ENCODE measurements around the gene GMIP.
A peak's percentile ranks its signal among the peaks of the same experiment; 100 is the strongest.

GMIP gene

GRCh38 chr19:19659646-19660245 is 16.3 kb upstream of the GMIP start:
- no peak for DNase-seq (ENCODE audit: insufficient read length, low spot score)
- no peak for FAIRE-seq

DNA sequence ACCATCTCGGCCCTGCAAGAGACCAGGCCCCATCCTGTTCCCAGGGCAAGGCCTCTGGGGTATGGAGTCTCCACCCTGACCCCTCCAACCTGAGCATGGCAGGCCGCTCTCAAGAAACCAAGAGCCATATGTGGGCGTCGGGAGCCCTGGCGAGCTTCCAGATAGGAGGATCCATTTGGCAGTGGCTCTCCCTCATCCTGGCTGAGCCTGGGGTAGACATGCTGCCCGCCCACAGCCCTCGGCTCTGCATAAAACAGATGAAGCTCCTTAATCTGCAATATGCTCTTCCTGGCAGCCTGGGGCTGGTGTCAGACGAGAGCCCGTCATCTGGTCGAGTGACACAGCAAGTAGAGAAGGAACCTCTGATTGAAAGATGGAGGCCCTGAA is 13.9 kb upstream of the GMIP start:
- no peak for DNase-seq (ENCODE audit: insufficient read length, low spot score)
- FAIRE-seq: no peak

DNA sequence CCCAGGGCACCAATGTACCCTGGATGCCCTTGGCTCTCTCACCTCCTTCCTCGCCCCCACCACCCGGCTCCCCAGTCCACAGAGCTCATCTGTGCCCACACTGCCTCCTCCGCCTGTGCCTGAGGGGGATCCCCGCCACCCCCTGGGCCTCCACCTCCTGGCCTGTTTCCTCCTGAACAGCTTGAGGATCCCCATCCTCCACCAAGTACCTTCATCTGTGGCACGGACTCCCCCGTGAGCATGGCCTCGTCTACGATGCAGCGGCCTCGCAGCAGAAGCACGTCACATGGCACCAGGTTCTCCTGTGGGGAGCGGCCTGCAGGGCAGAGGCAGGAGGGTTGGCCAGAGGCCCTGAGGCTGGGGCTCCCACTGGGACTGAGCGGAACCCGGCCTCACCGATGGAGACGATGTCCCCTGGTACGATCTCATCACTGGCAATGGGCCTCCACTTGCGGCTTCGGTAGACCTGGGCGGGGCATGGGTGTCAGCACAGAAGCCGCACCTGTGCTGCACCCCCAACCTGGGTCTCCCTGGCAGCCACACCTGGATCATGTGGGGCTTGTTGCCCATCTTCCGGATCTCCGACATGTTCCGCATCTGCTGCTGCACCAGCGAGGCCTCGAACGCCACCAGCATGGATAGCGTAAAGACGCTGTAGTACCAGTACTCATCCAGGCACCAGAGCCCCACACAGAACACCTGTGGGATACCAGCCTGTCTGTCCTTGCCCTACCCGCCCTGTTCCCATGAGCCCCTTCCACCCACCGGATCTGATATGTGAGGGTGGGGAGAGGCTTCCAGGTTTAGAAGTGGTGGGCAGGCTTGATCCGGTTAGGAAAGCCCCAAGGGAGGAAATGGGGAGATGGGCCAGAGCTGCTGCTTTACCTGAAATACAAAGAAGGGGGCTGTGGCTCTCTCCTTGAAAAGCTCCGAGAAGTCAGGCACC is 13.3 kb upstream of the GMIP start:
- FAIRE-seq: peak; percentile 52
- no peak for DNase-seq (ENCODE audit: insufficient read length, low spot score)

GRCh38 chr19:19655641-19656343 is 12.3 kb upstream of the GMIP start:
- FAIRE-seq (no peak), DNase-seq (ENCODE audit: insufficient read length, low spot score) (no peak)

GRCh38 chr19:19655051-19655594 is 11.7 kb upstream of the GMIP start:
- FAIRE-seq: no peak
- DNase-seq (ENCODE audit: insufficient read length, low spot score): no peak

- DNase-seq (ENCODE audit: insufficient read length, low spot score): no peak
- FAIRE-seq: no peak
Observed at GRCh38 chr19:19654441-19654840, 11.0 kb upstream of the GMIP start.

GRCh38 chr19:19653597-19654147 is 10.2 kb upstream of the GMIP start:
- DNase-seq (ENCODE audit: insufficient read length, low spot score) (no peak), FAIRE-seq (no peak)

DNA sequence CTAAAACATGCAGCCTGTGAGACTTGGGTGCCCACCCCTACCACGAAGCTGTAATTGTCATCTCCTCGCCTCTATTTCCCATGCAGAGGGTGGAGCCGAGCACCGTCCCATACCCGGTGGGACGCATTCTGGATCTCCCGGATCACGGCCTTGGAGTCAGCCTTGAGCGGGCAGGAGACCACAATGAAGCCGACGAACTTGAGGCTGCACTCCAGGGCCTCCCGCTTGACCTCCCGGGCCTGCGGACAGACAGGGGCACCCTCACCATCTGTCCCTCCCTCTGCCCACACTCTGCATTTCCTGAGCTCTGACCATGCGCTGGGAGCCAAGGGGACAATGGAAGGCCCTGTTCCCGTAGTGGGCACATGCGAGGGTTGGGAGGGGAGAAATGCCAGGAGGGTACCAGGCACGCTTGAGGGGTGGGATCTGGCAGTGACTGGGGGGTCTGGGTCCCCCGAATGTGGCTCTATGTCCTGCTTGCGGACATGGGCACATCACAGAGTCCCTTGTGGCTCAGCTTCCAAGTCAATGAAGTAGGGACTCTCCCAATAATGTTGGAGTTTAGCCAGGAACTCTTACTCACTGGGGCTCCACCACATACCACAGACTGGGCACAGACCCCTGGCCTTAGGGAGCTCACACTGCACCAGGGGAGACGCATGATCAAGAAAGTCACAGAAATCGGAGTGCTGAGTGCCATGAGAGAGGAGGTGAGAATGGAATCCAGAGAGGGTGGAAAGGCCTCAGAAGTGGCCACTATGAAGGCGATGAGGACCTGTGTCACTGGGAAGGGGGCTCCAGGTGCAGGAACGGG is 9.2 kb upstream of the GMIP start:
- no peak for FAIRE-seq

DNA sequence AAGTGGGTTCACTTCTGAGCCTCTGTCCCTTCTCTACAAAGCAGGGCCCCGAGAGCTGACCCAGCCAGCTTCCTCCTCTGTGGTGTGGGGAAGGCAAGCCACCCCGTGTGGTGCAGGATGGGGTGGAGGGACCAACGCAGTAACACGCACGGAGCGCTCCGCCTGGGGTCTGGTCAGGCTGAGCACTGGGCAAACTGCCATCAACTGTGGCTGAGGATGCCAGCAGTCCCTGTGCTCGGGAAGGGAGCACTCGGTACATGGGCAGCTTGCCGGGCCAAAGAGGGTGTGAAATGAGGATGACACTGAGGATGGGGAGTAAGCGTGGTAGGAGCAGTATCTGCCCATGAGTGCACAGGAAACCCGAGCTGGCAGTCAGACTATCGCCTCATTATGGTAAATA is 7.6 kb upstream of the GMIP start:
- DNase-seq (ENCODE audit: insufficient read length, low spot score): no peak
- no peak for FAIRE-seq

More for the DNA sequence above, 9.2 kb upstream of the GMIP start:
- DNase-seq (ENCODE audit: insufficient read length, low spot score): no peak

DNA sequence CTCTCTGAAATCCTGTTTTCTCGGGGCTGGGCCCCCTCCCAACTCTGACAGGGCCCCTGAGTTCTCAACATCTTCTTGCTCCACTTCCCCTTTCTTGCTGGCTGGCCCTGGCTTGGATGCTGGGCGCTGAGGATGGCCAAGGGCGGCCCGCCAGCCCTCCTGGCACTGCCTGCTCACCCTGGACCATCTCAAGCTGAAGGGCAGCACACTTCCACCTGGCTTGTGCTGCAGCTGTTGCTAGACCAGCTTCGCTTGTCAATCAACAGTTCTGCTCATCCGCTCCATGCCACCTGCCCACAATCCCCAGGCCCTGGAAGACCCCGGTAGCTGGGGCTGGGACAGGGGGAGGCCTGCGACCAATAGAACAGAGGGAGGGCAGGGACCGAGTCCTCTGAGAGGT is 6.9 kb upstream of the GMIP start:
- no peak for FAIRE-seq

GRCh38 chr19:19649580-19649995 is 6.1 kb upstream of the GMIP start:
- FAIRE-seq (no peak), DNase-seq (ENCODE audit: insufficient read length, low spot score) (no peak)

More for the DNA sequence above, 6.9 kb upstream of the GMIP start:
- no peak for DNase-seq (ENCODE audit: insufficient read length, low spot score)

DNA sequence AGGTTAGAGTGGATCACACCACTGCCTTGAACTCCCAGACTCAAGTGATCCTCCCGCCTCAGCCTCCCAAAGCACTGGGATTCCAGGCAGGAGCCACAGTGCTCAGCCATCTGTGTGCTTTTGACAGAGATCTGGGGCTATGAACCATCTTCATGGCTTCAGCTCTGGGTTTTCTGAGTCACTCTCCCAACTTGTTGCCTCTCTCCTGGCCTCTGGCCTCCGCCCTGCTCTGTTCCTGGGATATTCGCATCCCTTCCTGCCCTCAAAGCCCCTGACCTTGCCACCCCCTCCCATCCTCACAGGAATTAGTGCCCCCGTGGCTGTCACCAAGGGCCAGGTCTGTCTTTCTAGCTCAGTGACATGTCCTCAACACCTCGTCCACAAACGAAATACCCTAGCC is 5.7 kb upstream of the GMIP start:
- no peak for DNase-seq (ENCODE audit: insufficient read length, low spot score)
- FAIRE-seq: no peak

- FAIRE-seq: no peak
- no peak for DNase-seq (ENCODE audit: insufficient read length, low spot score)
Observed at GRCh38 chr19:19647037-19647835, 3.8 kb upstream of the GMIP start.

DNA sequence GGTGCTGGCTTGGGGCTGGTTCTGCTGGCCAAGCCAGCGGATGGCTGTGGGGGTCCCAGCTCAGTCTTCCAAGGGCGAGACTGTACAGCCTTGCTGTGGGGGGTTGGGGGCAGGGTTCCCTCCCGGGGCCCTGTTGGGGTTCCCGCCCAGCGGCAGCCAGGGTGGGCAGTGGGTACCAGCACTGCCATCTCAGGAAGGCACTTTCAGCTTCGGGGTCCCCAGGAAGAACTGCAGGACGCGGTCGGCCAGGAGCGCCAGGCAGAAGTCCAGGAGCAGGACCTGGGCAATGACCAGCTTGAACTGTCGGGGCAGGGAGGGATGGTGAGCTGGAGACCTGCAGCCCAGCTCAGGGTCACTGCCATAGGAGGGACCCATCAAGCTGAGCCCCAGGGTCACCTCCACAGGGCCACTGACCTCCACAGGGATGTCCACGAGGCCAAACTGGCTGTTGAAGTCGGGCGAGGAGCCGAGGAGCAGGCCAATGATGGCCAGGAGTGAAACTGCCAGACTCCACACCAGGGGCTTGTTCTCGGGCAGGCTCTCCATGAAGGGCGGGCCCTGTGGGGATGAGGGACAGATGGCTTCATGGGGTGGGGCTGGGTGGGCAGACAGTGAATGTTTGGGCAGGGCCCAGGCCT is 1.9 kb upstream of the GMIP start:
- no peak for DNase-seq (ENCODE audit: insufficient read length, low spot score)
- FAIRE-seq: no peak

DNA sequence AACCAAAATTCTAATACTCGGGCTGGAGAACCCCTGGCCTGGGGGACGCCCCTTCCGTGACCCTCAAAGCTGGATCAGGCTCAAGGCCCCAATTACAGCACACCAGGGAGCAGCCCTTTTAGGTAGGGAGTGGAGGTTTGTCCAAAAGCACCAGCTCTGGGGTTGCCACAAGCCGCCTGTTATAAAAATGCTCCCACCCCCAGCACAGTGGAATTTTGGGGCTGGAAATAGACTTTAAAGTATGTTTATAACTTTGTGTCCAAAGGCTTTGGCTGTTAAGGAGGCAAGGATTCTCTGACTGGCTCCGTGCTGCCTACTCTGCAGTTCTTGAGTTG is 564 bp upstream of the GMIP start:
- FAIRE-seq (no peak), DNase-seq (ENCODE audit: insufficient read length, low spot score) (no peak)

GRCh38 chr19:19642506-19643157 is 825 bp downstream of the GMIP start:
- DNase-seq (ENCODE audit: insufficient read length, low spot score): no peak
- FAIRE-seq: no peak

DNA sequence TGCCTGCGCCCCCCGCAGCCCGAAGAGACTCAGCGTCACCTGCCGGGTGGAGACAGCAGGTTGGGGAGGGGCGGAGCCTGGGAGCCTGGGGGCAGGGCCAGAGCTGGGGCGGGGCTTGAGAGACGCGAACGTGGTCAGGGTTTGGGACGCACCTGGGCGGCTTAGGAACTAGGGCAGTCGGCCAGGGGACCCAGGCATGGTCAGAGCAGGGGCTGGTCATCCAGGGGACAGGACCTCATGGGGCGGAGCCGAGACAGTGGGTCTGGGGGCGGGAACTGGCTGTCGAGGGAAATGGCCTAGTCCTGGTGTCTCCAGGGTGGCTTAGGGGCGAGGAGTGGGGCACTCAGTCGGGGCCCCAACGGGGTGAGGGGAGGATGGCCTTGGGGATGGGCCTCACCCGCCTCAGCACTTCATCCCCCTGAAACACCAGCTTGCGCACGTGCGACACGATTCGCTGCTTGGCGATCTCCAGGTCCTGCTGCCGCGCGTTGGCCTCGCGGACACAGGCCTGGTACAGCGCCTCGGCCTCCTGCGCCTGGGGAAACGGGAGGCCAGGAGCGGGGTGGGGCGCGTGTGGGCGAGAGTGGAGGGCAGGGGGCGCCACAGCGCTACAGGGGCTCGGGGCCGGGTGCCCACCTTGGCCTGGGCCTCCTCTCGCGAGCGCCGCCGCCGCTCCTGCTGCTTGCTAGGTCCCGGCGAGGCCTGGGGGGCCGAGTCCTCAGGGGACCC is 5.8 kb downstream of the GMIP start:
- no peak for DNase-seq (ENCODE audit: insufficient read length, low spot score)
- no peak for FAIRE-seq

- FAIRE-seq (no peak), DNase-seq (ENCODE audit: insufficient read length, low spot score) (no peak)
Observed at GRCh38 chr19:19637186-19637522, 6.3 kb downstream of the GMIP start.
